ENCODE results near the gene RAB11FIP4.

RAB11FIP4 gene

DNA sequence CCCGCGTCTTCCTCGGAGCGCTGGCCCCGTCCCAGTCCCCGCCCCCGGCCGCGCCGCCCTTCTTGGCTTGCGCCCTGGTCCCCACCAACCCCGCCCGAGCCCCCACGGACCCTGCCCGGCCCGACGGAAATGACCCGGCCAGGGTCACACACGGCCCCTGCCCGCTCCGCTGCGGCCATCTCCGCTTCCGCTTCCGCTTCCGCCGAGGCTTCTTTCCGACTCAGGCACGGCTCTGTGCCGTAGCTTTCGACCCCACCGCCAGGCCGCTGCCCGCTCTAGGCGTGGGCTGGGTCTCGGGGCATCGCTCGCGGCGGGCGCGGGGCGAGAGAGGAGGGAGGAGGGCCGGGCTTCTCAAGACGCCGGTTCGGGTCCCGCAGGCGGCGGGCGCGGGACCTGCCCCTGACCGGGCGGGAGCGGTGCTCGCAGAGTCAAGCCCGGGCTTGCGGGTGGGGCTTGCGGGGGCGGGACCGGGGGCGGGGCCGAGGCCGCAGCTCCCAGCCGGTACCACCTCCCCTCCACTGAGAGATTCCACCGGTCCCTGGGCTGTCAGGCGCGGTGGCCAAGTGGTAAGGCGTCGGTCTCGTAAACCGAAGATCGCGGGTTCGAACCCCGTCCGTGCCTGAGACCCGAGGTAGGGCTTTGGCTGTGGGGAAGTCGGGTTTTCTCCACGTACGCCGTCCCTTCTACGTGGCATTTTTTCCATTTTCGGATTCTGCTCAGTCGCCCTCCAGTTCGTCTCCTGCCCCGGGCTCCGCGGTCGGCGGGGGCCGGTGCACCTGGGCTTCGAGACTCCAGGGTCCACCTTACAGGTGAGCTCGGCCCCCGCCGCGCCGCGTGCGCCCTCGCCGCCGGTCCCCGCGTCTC is 158.3 kb downstream of the RAB11FIP4 start:
- Histone ChIP-seq H3K4me3 (replicated peaks; ENCODE audit: insufficient read depth, low read length) (peak overlapping the region; percentile 83), H3K27me3 (ENCODE audit: insufficient read depth, poor library complexity, severe bottlenecking) (no peaks in the 10 kb centered on the region), H3K27ac (replicated peaks) (peak overlapping the region; percentile 92)
- no peak; the same call in none of the 2 replicates for TF ChIP-seq POLR2AphosphoS5 (IDR thresholded peaks at IDR 0.05; ENCODE audit: low read depth)
- TF ChIP-seq, protein P1, sequence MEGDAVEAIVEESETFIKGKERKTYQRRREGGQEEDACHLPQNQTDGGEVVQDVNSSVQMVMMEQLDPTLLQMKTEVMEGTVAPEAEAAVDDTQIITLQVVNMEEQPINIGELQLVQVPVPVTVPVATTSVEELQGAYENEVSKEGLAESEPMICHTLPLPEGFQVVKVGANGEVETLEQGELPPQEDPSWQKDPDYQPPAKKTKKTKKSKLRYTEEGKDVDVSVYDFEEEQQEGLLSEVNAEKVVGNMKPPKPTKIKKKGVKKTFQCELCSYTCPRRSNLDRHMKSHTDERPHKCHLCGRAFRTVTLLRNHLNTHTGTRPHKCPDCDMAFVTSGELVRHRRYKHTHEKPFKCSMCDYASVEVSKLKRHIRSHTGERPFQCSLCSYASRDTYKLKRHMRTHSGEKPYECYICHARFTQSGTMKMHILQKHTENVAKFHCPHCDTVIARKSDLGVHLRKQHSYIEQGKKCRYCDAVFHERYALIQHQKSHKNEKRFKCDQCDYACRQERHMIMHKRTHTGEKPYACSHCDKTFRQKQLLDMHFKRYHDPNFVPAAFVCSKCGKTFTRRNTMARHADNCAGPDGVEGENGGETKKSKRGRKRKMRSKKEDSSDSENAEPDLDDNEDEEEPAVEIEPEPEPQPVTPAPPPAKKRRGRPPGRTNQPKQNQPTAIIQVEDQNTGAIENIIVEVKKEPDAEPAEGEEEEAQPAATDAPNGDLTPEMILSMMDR (IDR thresholded peaks at IDR 0.05; ENCODE audit: insufficient read depth, low read length): no peak
- TF ChIP-seq, protein P2, sequence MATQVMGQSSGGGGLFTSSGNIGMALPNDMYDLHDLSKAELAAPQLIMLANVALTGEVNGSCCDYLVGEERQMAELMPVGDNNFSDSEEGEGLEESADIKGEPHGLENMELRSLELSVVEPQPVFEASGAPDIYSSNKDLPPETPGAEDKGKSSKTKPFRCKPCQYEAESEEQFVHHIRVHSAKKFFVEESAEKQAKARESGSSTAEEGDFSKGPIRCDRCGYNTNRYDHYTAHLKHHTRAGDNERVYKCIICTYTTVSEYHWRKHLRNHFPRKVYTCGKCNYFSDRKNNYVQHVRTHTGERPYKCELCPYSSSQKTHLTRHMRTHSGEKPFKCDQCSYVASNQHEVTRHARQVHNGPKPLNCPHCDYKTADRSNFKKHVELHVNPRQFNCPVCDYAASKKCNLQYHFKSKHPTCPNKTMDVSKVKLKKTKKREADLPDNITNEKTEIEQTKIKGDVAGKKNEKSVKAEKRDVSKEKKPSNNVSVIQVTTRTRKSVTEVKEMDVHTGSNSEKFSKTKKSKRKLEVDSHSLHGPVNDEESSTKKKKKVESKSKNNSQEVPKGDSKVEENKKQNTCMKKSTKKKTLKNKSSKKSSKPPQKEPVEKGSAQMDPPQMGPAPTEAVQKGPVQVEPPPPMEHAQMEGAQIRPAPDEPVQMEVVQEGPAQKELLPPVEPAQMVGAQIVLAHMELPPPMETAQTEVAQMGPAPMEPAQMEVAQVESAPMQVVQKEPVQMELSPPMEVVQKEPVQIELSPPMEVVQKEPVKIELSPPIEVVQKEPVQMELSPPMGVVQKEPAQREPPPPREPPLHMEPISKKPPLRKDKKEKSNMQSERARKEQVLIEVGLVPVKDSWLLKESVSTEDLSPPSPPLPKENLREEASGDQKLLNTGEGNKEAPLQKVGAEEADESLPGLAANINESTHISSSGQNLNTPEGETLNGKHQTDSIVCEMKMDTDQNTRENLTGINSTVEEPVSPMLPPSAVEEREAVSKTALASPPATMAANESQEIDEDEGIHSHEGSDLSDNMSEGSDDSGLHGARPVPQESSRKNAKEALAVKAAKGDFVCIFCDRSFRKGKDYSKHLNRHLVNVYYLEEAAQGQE (IDR thresholded peaks at IDR 0.05; ENCODE audit: insufficient replicate concordance, low read depth): no peak
- TF ChIP-seq SPI1 (IDR thresholded peaks at IDR 0.05; ENCODE audit: borderline replicate concordance, low read depth): peak; percentile 47; the same call in 1 of the 2 replicates
- TF ChIP-seq GABPA (IDR thresholded peaks at IDR 0.05; ENCODE audit: low read depth): peak; percentile 77
- DNase-seq (ENCODE audit: low read depth in 1 of 2, low spot score in 1 of 2): peak; percentile 91 to 92

DNA sequence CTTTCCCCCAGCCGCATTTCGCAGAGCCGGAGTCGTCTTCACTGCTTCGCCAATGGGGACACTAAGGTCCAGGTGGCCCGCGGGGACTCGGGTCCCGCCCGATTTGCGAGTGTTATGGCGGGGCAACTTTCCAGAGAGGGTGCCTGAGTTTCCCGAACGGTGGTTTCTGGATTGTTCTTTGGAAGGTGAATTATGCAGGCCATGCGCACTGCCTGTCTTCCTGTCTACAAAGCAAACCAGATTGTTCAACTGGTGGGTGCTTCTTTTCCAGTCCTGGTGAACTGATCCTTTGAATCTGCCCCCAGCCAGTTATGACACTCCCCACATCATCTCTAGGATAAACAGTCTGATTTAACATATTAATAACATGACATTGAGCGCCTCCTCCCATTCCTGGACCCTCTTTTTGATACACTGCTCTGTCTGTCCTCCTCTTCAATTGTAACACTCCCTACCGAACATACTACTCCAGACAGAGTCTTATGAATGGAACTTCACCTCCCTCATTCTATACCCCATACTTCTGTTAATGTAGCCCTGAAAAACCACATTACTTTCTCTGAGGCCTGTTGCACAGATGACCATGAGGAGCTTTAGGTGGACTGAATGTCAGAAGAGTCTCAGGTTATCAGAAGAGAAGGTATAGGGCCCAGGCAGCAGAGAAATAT is 159.0 kb downstream of the RAB11FIP4 start:
- peak overlapping the region; percentile 58 for H3K27ac ChIP-seq (replicated peaks)

DNA sequence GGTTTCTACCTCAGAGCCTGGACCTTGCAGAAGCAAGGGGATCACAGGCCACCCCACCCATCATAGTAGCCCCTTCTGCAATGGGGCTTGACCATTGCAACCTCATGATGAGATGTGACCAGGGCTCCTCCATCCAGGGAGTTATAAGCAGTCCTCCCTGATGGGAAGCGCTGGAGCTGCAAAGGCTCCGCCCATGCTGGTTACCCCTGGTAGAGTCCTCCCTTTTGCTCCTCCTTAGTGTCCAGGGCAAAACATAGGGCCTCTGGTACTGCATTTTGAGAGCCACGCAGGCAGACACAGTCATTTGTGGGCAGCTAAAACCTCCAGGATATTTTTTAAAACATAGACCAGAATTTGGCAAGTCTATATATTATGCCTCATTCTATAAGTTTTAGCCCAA is 161.1 kb downstream of the RAB11FIP4 start:
- no peak for DNase-seq (ENCODE audit: low read depth in 1 of 2, low spot score in 1 of 2)
- H3K4me3 ChIP-seq (replicated peaks; ENCODE audit: insufficient read depth, low read length): no peak overlapping the region
- TF ChIP-seq SPI1 (IDR thresholded peaks at IDR 0.05; ENCODE audit: borderline replicate concordance, low read depth): no peak
- TF ChIP-seq, protein P1 (IDR thresholded peaks at IDR 0.05; ENCODE audit: insufficient read depth, low read length): no peak
- TF ChIP-seq, protein P2 (IDR thresholded peaks at IDR 0.05; ENCODE audit: insufficient replicate concordance, low read depth): no peak
- no peak for TF ChIP-seq POLR2AphosphoS5 (IDR thresholded peaks at IDR 0.05; ENCODE audit: low read depth)
- TF ChIP-seq GABPA (IDR thresholded peaks at IDR 0.05; ENCODE audit: low read depth): no peak
- no peak overlapping the region for H3K27ac ChIP-seq (replicated peaks)
- H3K27me3 ChIP-seq (ENCODE audit: insufficient read depth, poor library complexity, severe bottlenecking): no peaks in the 10 kb centered on the region

More for the DNA sequence above, 159.0 kb downstream of the RAB11FIP4 start:
- TF ChIP-seq, protein P2 (IDR thresholded peaks at IDR 0.05; ENCODE audit: insufficient replicate concordance, low read depth): no peak
- TF ChIP-seq, protein P1 (IDR thresholded peaks at IDR 0.05; ENCODE audit: insufficient read depth, low read length): no peak
- no peak for TF ChIP-seq POLR2AphosphoS5 (IDR thresholded peaks at IDR 0.05; ENCODE audit: low read depth)
- no peak for TF ChIP-seq SPI1 (IDR thresholded peaks at IDR 0.05; ENCODE audit: borderline replicate concordance, low read depth)
- no peak for TF ChIP-seq GABPA (IDR thresholded peaks at IDR 0.05; ENCODE audit: low read depth)
- DNase-seq (ENCODE audit: low read depth in 1 of 2, low spot score in 1 of 2): no peak
- Histone ChIP-seq H3K27me3 (ENCODE audit: insufficient read depth, poor library complexity, severe bottlenecking) (no peaks in the 10 kb centered on the region), H3K4me3 (replicated peaks; ENCODE audit: insufficient read depth, low read length) (peak overlapping the region; percentile 83)
